Stimulated activated CD8-positive, alpha-beta memory T cell treated with anti-CD3 and anti-CD28 coated beads, Interleukin-15, amount 100 ng/mL, for 4 hours (primary cell): ENCODE data around the gene TMEM232.

Source experiments
- DNase-seq, 2 donors: peaks; one replicate each; pipeline ENCODE4 v3.0.0-alpha.2; 2020; ENCODE audit warnings: low read depth in 2 of 2

TMEM232 gene

GRCh38 chr5:110402562-110402961 lies 323.9 kb downstream of the TMEM232 start:
- no peak for DNase-seq

DNA sequence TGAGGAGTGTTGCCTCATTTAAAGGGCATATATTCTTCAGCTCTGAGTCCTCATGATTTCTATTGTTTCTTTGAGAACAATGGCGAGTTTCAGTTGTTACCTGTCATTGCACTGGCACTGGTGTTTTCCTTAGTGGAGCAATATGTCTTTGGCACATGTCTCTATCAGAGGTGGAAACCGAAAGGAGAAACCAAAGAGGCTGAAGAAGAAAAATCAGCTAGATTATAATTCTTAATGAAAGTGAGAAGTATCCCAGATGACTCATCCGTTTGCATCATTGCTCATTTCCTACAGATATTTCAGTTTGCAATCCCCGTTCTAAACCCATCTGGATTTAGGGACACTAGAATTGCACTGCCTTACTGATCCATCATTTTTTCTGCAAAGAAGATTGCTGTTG lies 324.6 kb downstream of the TMEM232 start:
- DNase-seq, result no peak

DNA sequence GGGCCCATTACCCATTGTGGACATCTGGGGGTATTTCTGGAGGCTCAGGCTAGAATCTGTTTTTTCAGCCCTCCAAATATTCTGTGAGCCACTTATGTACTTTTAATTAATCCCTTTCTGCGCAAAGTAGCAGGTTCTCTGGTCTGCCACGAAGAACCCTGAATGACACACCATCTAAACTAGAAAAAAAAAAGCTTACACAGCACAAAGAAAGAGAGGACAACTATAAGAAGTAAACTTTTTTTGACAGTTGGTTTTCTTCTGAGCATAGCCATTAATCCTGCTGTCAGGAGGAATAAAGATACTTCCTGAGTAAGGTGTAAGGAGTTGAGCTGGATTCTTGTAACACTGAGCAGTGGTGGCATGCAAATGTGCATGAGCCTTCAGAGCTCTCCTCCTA lies 327.5 kb downstream of the TMEM232 start:
- no peak for DNase-seq

DNA sequence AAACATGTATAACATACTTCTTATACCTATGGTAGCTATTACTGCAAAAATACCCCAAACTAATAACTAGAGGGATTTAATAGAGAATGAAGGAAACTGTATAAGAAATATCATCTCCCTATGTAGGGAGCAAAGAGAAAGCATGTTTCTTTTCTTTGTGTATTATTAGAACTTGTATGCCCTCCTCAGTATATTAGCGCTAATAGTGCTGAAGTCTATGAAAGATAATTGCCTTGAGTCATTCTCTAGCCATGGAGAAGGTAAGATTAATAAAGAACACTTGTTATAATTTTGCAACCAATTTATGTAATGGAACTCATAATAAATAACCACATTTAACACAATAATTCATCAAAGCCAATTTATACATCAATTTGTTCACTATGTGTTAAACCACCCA lies 329.2 kb downstream of the TMEM232 start:
- no peak for DNase-seq

- DNase-seq, result no peak
Observed at GRCh38 chr5:110386782-110387181, 339.7 kb downstream of the TMEM232 start.

- no peak for DNase-seq
Observed at GRCh38 chr5:110383231-110383630, 343.2 kb downstream of the TMEM232 start.

GRCh38 chr5:110377943-110378342 lies 348.5 kb downstream of the TMEM232 start:
- DNase-seq, result no peak

- DNase-seq, result no peak
Observed at GRCh38 chr5:110377361-110377760, 349.1 kb downstream of the TMEM232 start.

DNA sequence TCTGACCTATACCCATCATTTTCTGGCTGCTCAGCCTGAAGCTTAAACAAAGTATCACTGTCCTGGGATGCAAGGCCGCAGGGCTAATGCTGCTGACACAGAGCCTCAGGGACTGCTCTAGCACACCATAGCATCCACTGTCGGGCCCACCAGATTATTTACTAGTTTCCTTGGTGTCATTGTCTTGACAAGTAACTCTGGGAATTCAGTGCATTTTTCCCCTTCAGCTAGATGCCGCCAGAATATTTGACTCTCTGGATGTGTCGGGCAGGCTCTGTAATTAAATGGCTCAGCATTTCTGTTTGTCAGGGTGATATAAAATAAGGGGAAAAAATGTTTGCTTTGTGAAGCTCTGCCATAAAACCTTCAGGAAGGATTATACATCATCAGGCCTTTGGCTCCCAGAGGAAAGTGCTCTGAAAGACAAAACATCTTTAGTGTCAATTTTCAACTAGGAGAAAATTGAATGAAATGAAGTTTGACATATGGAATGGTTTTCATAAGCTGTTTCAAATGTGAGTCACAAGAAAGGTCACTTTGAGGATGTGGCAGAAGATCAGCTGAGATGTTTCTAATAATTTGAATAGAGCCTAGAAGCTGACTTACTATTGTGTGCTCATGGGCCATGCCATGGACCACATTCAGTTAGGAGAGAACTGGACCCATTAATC lies 350.1 kb downstream of the TMEM232 start:
- DNase-seq, result no peak

DNA sequence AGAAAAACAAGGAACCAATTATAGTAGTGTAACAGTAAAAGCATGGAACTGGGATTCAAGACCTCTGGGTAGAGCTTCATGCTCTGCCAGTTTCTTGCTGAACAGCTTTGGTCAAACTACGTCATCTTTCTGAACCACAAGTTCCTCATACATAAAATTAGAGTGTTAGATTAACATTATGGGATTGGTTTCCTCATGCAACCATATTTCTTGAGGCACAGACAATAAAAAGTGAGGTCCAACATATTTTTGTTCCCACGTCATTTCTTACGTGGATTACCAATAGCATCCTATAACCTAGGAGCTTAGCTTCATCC lies 354.8 kb downstream of the TMEM232 start:
- DNase-seq, result no peak

DNA sequence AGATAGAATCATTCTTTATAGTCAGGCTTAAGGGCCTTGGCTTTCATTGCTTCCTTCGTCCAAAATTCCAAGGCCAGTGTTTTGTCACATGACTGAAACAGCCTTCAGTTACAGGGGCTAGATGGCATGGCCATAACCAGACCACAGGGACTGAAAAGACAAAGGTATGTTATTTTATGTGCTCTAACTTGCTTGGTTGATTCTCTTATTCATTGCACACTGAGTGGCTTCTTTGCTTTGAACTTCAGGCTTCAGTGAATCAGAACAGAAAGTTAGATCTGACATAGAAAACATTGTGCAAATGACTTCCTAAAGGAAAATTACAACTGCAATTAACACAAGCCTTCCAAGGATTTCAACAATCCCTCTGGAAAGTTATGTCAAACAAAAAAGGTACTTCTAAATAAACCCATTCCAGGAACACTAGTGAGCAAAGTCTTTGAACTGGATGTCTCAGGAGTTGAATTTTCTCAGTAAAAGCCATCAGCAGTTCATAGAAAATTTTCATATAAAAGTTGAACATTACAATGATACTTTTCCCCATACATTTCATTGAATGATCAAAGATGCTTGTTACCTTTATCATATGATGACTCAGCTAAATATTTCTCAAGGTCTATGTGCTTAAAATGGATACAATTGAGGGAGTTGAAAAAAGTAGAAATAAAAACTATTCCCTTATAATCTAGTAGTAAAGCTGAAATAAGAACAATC lies 355.3 kb downstream of the TMEM232 start:
- DNase-seq, result no peak
